Mesendoderm (in vitro differentiated cells): Measurements from ENCODE around the gene TMEM98.
"Not testable (repeated sequence)": the region's sequence is repeated elsewhere in the genome, so short reads cannot be mapped to it uniquely, and the experiment has no call there.

ENCODE experiments used
- DNase-seq: peaks from one replicate; pipeline ENCODE4 v3.0.0; 2013
- H2AK5ac ChIP-seq: 2 replicates; pipeline ENCODE4 v1.6.1; 2013; ENCODE audit warnings: low read length, inconsistent platforms
- H2BK120ac ChIP-seq: 2 replicates; pipeline ENCODE4 v1.6.1; 2013; ENCODE audit warnings: low read depth, mild to moderate bottlenecking, low read length, moderate library complexity, mixed read lengths
- H2BK15ac ChIP-seq: replicated peaks from 2 replicates; pipeline ENCODE4 v1.6.1; 2013; ENCODE audit warnings: low read depth, mild to moderate bottlenecking, moderate library complexity
- H2BK5ac ChIP-seq: 2 replicates; pipeline ENCODE4 v1.6.1; 2013; ENCODE audit warnings: low read length, inconsistent platforms
- H3K18ac ChIP-seq: 2 replicates; pipeline ENCODE4 v1.6.1; 2013; ENCODE audit warnings: mild to moderate bottlenecking, low read length, mixed read lengths
- H3K23ac ChIP-seq: one replicate; pipeline ENCODE4 v1.6.1; 2013; ENCODE audit warnings: low read length
- H3K27ac ChIP-seq: 2 replicates; pipeline ENCODE4 v1.5.1; 2013; ENCODE audit warnings: low read depth, mild to moderate bottlenecking, inconsistent platforms, low read length, moderate library complexity
- H3K27me3 ChIP-seq: 2 replicates; pipeline ENCODE4 v1.6.1; 2013; ENCODE audit warnings: low read length, control low read depth, mild to moderate bottlenecking, inconsistent platforms; ENCODE audit not compliant: insufficient read depth, poor library complexity
- H3K36me3 ChIP-seq: 2 replicates; pipeline ENCODE4 v1.6.1; 2013; ENCODE audit warnings: low read length, inconsistent platforms; ENCODE audit not compliant: control insufficient read depth, insufficient read depth
- H3K4ac ChIP-seq: one replicate; pipeline ENCODE4 v1.6.1; 2013; ENCODE audit warnings: low read depth, mild to moderate bottlenecking, low read length, moderate library complexity
- H3K4me1 ChIP-seq: 2 replicates; pipeline ENCODE4 v1.6.1; 2013; ENCODE audit warnings: low read depth, low read length, inconsistent platforms; ENCODE audit not compliant: control insufficient read depth
- H3K4me2 ChIP-seq: 2 replicates; pipeline ENCODE4 v1.6.1; 2013; ENCODE audit warnings: low read length
- H3K4me3 ChIP-seq: 2 replicates; pipeline ENCODE4 v1.5.1; 2013; ENCODE audit warnings: mild to moderate bottlenecking, low read length
- H3K56ac ChIP-seq: one replicate; pipeline ENCODE4 v1.6.1; 2013; ENCODE audit warnings: low read length
- H3K79me1 ChIP-seq: 2 replicates; pipeline ENCODE4 v1.6.1; 2013; ENCODE audit warnings: low read length, inconsistent platforms
- H3K79me2 ChIP-seq: 2 replicates; pipeline ENCODE4 v1.6.1; 2013; ENCODE audit warnings: mild to moderate bottlenecking, low read length; ENCODE audit not compliant: control insufficient read depth, insufficient read depth
- H3K9ac ChIP-seq: 2 replicates; pipeline ENCODE4 v1.6.1; 2013; ENCODE audit warnings: low read length, inconsistent platforms
- H4K5ac ChIP-seq: one replicate; pipeline ENCODE4 v1.6.1; 2013; ENCODE audit warnings: low read length
- H4K8ac ChIP-seq: one replicate; pipeline ENCODE4 v1.6.1; 2013; ENCODE audit warnings: low read depth, mild to moderate bottlenecking, control low read depth, low read length, moderate library complexity
- WGBS: extraction: QIAGEN DNeasy Blood & Tissue Kit; methylation state at CpG from one replicate; pipeline ENCODE4 v1.1.7; 2013; ENCODE audit warnings: low lambda C conversion rate, missing lambda C conversion rate; ENCODE audit not compliant: insufficient coverage; ENCODE audit errors: extremely low coverage; 5-methylcytosine and 5-hydroxymethylcytosine counted together

Gene TMEM98

GRCh38 chr17:32987868-32988267, 59.9 kb downstream of the TMEM98 start:
- not testable (repeated sequence) for H3K4me2 ChIP-seq, H3K23ac ChIP-seq, H3K9ac ChIP-seq, H2BK15ac ChIP-seq, H3K79me1 ChIP-seq, H3K56ac ChIP-seq, H2BK120ac ChIP-seq, H4K5ac ChIP-seq, H4K8ac ChIP-seq, H3K36me3 ChIP-seq, H3K18ac ChIP-seq, DNase-seq, H3K4me3 ChIP-seq, H3K4me1 ChIP-seq, H3K27me3 ChIP-seq, H2BK5ac ChIP-seq, H3K79me2 ChIP-seq, H3K4ac ChIP-seq, H2AK5ac ChIP-seq, H3K27ac ChIP-seq
- no CpG with 5 or more reads among the region's 2 CpGs for WGBS

GRCh38 chr17:32988481-32989101, 60.6 kb downstream of the TMEM98 start:
- Histone ChIP-seq H3K4me1 (no peaks in the 10 kb centered on the region), H3K23ac (no peak overlapping the region), H3K27me3 (no peaks in the 10 kb centered on the region), H2AK5ac (no peak overlapping the region), H3K36me3 (no peaks in the 10 kb centered on the region), H2BK15ac (no peak overlapping the region), H4K5ac (no peak overlapping the region), H3K56ac (no peak overlapping the region), H3K4me2 (no peak overlapping the region), H3K79me2 (no peaks in the 10 kb centered on the region), H3K4me3 (no peak overlapping the region), H2BK120ac (no peak overlapping the region), H3K79me1 (no peaks in the 10 kb centered on the region), H3K9ac (no peak overlapping the region), H4K8ac (no peak overlapping the region), H3K27ac (no peak overlapping the region), H2BK5ac (no peak overlapping the region), H3K4ac (no peak overlapping the region), H3K18ac (no peak overlapping the region)
- no CpG with 5 or more reads among the region's 3 CpGs for WGBS
- no peak for DNase-seq

GRCh38 chr17:32992321-32993033, 64.5 kb downstream of the TMEM98 start:
- H3K36me3 ChIP-seq: no peaks in the 10 kb centered on the region
- no peak overlapping the region for H3K4ac ChIP-seq
- H3K18ac ChIP-seq: no peak overlapping the region
- no peak overlapping the region for H2BK15ac ChIP-seq
- H3K4me3 ChIP-seq: no peak overlapping the region
- no peak overlapping the region for H3K27ac ChIP-seq
- H3K79me2 ChIP-seq: no peaks in the 10 kb centered on the region
- no peaks in the 10 kb centered on the region for H3K79me1 ChIP-seq
- no peak overlapping the region for H4K8ac ChIP-seq
- H3K27me3 ChIP-seq: no peaks in the 10 kb centered on the region
- no peak overlapping the region for H3K56ac ChIP-seq
- no peak overlapping the region for H3K23ac ChIP-seq
- no peak overlapping the region for H3K4me2 ChIP-seq
- DNase-seq: no peak
- no peak overlapping the region for H2BK5ac ChIP-seq
- WGBS: no CpG with 5 or more reads among the region's 13 CpGs
- H2BK120ac ChIP-seq: no peak overlapping the region
- H2AK5ac ChIP-seq: no peak overlapping the region
- no peak overlapping the region for H3K9ac ChIP-seq
- no peaks in the 10 kb centered on the region for H3K4me1 ChIP-seq
- no peak overlapping the region for H4K5ac ChIP-seq

GRCh38 chr17:32993977-32994376, 66.0 kb downstream of the TMEM98 start:
- Histone ChIP-seq H2BK15ac (no peak overlapping the region), H2BK120ac (no peak overlapping the region), H3K4me3 (no peak overlapping the region), H4K5ac (no peak overlapping the region), H3K79me2 (no peaks in the 10 kb centered on the region), H2BK5ac (no peak overlapping the region), H3K27ac (no peak overlapping the region), H3K36me3 (no peaks in the 10 kb centered on the region), H3K23ac (no peak overlapping the region), H2AK5ac (no peak overlapping the region), H3K9ac (no peak overlapping the region), H3K27me3 (no peaks in the 10 kb centered on the region), H3K18ac (no peak overlapping the region), H3K4me2 (no peak overlapping the region), H3K56ac (no peak overlapping the region), H3K79me1 (no peaks in the 10 kb centered on the region), H4K8ac (no peak overlapping the region), H3K4ac (no peak overlapping the region), H3K4me1 (no peaks in the 10 kb centered on the region)
- WGBS: no CpG with 5 or more reads among the region's 9 CpGs
- no peak for DNase-seq
